Ascending aorta (tissue), 2 donors: Measurements from ENCODE around the gene SYT1. TPM values are rescaled to one million over a fixed set of nuclear protein-coding genes. Genes with fewer than 3 reads are reported as not detected.

Source experiments
- DNase-seq, 2 donors: peaks; one replicate each; pipeline ENCODE4 v3.0.0-alpha.2; 2019; ENCODE audit warnings: low spot score in 2 of 2
- H3K27ac ChIP-seq, 2 donors: fragments of 200-600 bp; sonication (generic); one replicate each; pipeline ENCODE4 v1.5.1; 2016 to 2017; ENCODE audit warnings: mild to moderate bottlenecking in 1 of 2
- H3K27me3 ChIP-seq: fragments of 200-600 bp; sonication (generic); one replicate; pipeline ENCODE4 v1.5.1; 2017
- H3K36me3 ChIP-seq, 2 donors: fragments of 200-600 bp; sonication (generic); one replicate each; pipeline ENCODE4 v1.5.1; 2016
- H3K4me1 ChIP-seq, 2 donors: fragments of 200-600 bp; sonication (generic); one replicate each; pipeline ENCODE4 v1.5.1; 2016 to 2017; ENCODE audit warnings: mild to moderate bottlenecking in 1 of 2
- H3K4me3 ChIP-seq, 2 donors: fragments of 200-600 bp; sonication (generic); one replicate each; pipeline ENCODE4 v1.5.1; 2016 to 2017; ENCODE audit warnings: mild to moderate bottlenecking in 1 of 2
- H3K9me3 ChIP-seq, 2 donors: fragments of 200-600 bp; sonication (generic); one replicate each; pipeline ENCODE4 v1.5.1; 2016
- intact Hi-C: fragments of 100-400 bp; cut with DNase I; formaldehyde crosslinking; loops from one replicate; pipeline ENCODE4 v1.15.1; 2023
- total RNA-seq: library from RNA; depleted of rRNA; stranded (reverse); fragments of >200 nt; gene quantifications from one replicate; pipeline ENCODE4 v1.1.0, GENCODE V29; 2016
- TF ChIP-seq, protein P1 (sequence below), 3 experiments: fragments of 200-600 bp in 2 of 3; fragments of 450-650 bp in 1 of 3; sonication (generic) in 2 of 3; IDR thresholded peaks; one replicate each; pipeline ENCODE4 v1.5.1; 2016 to 2019; ENCODE audit warnings: antibody characterized with exemption in 3 of 3, mild to moderate bottlenecking in 1 of 3, moderate library complexity in 1 of 3

SYT1 gene
- total RNA-seq, 1 donor from 2014 or later = 0.64 TPM

DNA sequence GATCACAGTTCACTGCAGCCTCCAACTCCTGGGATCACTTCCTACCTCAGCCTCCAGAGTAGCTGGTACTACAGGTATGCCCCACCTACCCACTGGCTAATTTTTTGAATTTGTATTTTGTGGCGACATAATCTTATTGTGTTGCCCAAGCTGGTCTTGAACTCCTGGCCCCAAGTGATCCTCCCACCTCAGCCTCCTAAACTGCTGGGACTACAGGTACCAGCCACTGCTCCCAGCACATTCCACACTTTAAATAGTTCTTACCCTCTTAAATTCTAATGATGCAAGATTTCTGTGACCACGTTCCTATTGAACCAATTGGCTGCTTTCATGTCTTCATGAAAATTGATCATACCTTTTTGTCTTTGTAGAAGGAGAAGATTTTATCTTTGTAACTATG is 96.6 kb downstream of the SYT1 start:
- no peak for DNase-seq
- intact Hi-C loops = no loop called here
- no peaks in the 10 kb centered on the region for H3K36me3 ChIP-seq
- no peaks in the 10 kb centered on the region for H3K4me1 ChIP-seq
- H3K4me3 ChIP-seq = no peak overlapping the region
- no peaks in the 10 kb centered on the region for H3K9me3 ChIP-seq
- no peak overlapping the region for H3K27ac ChIP-seq
- H3K27me3 ChIP-seq = no peaks in the 10 kb centered on the region
- TF ChIP-seq, protein P1, sequence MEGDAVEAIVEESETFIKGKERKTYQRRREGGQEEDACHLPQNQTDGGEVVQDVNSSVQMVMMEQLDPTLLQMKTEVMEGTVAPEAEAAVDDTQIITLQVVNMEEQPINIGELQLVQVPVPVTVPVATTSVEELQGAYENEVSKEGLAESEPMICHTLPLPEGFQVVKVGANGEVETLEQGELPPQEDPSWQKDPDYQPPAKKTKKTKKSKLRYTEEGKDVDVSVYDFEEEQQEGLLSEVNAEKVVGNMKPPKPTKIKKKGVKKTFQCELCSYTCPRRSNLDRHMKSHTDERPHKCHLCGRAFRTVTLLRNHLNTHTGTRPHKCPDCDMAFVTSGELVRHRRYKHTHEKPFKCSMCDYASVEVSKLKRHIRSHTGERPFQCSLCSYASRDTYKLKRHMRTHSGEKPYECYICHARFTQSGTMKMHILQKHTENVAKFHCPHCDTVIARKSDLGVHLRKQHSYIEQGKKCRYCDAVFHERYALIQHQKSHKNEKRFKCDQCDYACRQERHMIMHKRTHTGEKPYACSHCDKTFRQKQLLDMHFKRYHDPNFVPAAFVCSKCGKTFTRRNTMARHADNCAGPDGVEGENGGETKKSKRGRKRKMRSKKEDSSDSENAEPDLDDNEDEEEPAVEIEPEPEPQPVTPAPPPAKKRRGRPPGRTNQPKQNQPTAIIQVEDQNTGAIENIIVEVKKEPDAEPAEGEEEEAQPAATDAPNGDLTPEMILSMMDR (IDR thresholded peaks at IDR 0.05) = no peak

DNA sequence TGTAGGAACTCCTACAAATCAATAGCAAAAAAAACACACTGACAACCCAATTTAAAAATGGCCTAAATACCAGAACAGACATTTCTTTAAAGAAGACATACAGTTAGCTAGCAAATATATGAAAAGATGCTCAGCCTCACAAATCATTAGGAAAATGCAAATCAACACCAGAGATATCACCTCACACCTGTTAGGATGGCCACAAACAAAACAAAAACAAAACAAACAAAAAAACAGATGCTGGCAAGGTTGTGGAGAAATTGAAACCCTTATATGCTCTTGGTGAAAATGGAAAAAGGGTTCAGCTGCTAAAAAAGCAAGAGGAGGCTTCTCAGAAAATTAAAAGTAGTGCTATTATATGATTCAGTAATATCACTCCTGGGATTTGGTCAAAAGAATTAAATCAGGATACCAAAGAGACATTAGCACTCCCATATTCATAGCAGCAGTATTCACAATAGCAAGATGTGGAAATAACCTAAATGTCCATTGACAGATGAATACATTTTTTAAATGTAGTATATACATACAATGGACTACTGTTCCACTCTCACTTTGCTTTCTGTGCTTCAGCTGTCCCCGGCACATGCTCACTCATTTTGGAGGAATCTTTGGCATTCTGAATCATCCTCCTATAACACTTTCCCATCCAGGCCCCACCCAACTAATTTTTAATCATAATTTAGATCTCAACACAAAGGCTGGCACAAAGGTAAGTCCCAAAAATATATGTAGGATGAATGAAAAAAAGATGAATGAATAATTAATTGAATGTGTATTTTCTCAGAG is 99.1 kb downstream of the SYT1 start:
- intact Hi-C loops = no loop called here
- Histone ChIP-seq H3K9me3 (no peaks in the 10 kb centered on the region), H3K4me3 (no peak overlapping the region)

DNA sequence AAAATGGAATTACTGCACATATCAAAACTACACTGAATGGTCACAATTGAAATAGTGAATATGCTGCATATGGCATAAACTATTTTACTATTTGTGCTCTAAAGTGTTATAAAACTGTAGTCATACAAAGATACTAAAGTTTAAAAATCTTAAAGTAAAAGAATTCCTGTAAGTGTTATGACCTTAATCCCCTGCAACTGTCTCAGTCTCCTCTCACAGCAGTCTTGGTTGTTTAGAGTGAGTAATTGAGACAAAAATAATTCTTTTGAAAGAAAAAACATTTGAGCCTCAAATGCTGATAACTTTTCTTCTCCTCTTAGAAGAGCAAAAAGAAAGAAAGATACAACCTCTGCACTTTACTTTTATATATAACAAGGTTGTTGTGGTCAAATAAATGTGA is 99.9 kb downstream of the SYT1 start:
- H3K27me3 ChIP-seq = no peaks in the 10 kb centered on the region
- no peaks in the 10 kb centered on the region for H3K4me1 ChIP-seq
- DNase-seq = no peak
- no peaks in the 10 kb centered on the region for H3K36me3 ChIP-seq
- H3K4me3 ChIP-seq = no peak overlapping the region
- no peaks in the 10 kb centered on the region for H3K9me3 ChIP-seq
- TF ChIP-seq, protein P1 (IDR thresholded peaks at IDR 0.05) = no peak
- no peak overlapping the region for H3K27ac ChIP-seq
- intact Hi-C loops = no loop called here

More for the DNA sequence above, 99.1 kb downstream of the SYT1 start:
- TF ChIP-seq, protein P1 (IDR thresholded peaks at IDR 0.05) = no peak
- Histone ChIP-seq H3K27ac (no peak overlapping the region), H3K4me1 (no peaks in the 10 kb centered on the region), H3K27me3 (no peaks in the 10 kb centered on the region), H3K36me3 (no peaks in the 10 kb centered on the region)
- DNase-seq = no peak

DNA sequence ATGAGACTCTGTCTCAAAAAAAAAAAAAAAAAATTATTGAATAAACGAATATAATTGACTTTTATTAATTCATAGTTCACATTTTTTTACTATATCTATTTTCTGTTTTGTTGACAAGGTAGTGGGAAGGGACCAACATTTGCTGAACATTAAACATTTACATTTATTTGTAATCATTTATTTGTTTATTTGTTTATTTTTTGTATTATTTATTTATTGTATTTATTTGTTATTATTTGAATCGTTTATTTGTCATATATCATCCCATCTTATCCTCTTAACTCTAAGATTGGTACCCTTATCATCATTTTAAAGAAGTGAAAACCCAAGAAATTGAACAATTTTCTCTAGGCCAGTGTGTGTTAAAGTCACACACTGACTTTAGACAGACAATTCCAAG is 101.5 kb downstream of the SYT1 start:
- intact Hi-C loops = no loop called here
- no peaks in the 10 kb centered on the region for H3K27me3 ChIP-seq
- TF ChIP-seq, protein P1 (IDR thresholded peaks at IDR 0.05) = no peak
- no peaks in the 10 kb centered on the region for H3K36me3 ChIP-seq
- no peak overlapping the region for H3K27ac ChIP-seq
- H3K4me3 ChIP-seq = no peak overlapping the region
- no peaks in the 10 kb centered on the region for H3K4me1 ChIP-seq
- no peaks in the 10 kb centered on the region for H3K9me3 ChIP-seq
- DNase-seq = no peak

DNA sequence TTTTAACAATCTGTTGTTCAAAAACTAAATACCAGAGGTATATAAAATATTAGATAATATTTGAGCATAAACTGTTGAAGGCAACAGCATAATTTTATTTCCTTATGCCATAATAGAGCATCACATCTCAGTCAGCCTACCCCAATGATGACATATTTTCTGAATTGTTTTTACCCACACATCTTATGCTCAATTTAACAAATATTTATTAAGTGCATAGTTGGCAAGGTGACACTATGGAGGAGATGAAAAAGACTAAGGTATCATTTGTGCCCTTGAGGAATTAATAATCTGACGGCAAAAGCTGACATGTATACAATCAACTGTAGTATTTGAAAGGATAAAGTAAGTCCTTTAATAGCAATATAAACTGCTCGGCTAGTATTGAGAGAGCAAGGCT is 102.4 kb downstream of the SYT1 start:
- no peaks in the 10 kb centered on the region for H3K4me1 ChIP-seq
- H3K4me3 ChIP-seq = no peak overlapping the region
- H3K27ac ChIP-seq = no peak overlapping the region
- no peaks in the 10 kb centered on the region for H3K9me3 ChIP-seq
- DNase-seq = no peak
- intact Hi-C loops = no loop called here
- no peaks in the 10 kb centered on the region for H3K36me3 ChIP-seq
- TF ChIP-seq, protein P1 (IDR thresholded peaks at IDR 0.05) = no peak
- no peaks in the 10 kb centered on the region for H3K27me3 ChIP-seq
